GM18907 (cell line): Measurements from ENCODE around the gene APOO.

Experiments
- ATAC-seq: cut with Tn5 transposase; IDR thresholded peaks from one replicate; pipeline ENCODE4 v1.9.1; 2021; ENCODE audit warnings: mild to moderate bottlenecking, moderate library complexity; ENCODE audit not compliant: unreplicated experiment

The APOO gene

DNA sequence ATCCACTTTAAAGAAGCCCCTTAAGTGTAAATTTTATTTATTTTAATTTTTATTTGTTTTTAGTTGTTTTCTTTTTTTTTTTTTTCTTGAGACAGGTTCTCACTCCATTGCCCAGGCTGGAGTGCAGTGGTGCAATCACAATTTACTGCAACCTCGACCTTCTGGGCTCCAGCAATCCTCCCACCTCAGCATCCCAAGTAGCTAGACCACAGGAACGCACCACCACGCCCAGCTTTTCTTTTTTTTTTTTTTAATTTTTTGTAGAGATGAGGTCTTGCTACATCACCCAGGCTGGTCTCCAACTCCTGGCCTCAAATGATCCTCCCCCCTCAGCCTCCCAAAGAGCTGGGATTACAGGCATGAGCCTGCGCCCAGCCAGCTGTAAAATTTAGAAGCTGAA is 118.8 kb downstream of the APOO start:
- ATAC-seq: no peak

DNA sequence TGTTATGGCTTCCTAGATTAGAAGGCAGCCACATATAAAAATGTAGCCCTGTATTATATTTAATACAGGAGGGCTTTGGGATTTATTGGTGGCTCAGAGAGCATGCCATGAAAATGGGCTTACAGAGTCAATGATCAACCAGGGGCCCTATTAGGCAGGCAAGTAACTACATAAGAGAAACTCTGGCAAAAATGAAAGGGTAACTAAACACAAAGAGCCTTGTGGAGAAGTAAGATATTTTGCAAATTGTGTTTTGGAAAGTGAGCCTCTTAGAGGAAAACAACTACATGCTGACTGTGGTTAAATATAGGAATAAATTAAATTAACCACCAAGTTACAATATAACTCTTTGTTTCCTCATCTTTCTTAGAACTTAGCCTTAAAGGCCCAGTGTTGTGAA is 119.2 kb downstream of the APOO start:
- peak; percentile 75 for ATAC-seq

DNA sequence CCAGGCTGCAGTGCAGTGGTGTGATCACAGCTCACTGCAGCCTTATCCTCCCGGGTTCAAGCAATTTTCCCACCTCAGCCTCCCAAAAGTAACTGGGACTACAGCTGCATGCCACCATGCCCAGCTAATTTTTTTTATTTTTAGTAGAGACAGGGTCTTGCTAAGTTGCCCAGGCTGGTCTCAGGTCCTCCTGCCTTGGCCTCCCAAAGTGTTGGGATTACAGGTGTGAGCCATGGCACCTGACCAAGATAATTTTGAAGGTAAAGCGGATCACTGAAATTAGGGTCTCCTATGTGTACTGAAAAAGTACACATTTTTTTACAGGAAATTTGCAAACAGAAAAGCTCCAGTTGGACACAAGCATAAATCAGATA is 120.0 kb downstream of the APOO start:
- no peak for ATAC-seq

DNA sequence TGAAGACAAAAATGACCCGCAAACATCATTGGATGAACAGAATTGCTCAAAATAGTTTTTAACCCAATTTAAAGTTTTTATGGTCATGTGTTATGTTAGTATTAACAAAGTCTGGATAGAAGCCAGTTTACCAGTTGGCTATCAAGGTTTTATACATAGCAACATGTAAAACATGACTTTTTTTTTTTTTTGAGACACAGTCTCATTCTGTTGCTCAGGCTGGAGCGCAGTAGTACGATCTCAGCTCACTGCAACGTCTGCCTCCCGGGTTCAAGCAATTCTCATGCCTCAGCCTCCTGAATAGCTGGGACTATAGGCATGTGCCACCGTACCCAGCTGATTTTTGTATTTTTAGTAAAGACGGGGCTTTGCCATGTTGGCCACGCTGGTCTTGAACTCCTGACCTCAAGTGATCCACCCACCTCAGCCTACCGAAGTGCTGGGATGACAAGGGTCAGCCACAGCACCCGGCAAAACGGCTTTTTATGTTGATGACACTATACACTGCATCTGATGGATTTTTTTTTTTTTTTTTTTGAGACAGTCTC is 121.4 kb downstream of the APOO start:
- no peak for ATAC-seq

DNA sequence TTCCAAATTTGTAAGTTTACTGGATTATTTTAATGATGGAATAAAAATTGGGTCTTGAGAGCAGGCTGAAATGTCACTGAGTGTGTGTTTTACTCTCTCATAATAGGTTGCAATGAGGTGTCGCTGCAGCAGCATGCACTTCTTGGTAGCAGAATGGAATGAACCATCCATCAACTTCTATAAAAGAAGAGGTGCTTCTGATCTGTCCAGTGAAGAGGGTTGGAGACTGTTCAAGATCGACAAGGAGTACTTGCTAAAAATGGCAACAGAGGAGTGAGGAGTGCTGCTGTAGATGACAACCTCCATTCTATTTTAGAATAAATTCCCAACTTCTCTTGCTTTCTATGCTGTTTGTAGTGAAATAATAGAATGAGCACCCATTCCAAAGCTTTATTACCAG is 122.2 kb downstream of the APOO start:
- no peak for ATAC-seq

DNA sequence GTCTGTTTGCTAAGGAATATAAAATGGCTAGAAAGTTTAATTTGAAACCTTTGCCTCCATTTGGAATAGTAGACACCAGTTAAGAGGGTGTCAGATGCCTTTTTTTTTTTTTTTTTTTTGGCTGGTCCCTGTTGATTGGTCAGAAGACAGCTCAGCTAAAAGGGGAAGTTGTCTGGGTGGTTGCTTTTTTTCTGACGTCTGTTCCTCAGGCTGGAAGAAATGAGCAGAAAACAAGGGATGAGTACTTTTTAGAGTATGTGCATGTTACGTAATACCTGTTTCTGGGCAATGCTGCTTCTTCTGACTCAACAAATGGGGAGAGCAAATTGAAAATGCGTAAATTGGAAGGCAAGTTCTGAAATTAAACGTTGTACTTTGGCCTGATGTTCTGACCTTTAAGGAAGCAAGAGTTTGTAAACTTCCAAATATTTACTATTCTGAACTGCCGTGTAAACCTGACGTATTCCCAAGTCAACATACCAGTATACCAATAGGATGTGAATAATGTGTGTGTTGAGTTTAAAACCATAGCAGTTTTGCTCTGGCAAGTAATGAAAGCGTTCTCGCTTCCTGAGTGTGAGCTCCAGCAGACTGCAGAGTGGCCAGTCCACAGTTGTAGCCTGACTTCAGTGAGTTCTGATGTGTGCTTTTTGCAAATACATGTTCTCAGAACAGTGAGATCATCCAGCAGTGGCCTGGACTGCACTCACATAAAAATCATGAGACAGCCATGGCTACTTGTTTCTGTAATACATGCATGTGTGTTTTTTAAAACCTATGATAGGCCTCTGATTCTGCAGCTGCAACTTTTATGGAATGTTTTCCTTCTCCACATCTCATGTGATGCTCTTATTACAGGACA is 123.0 kb downstream of the APOO start:
- ATAC-seq: no peak

DNA sequence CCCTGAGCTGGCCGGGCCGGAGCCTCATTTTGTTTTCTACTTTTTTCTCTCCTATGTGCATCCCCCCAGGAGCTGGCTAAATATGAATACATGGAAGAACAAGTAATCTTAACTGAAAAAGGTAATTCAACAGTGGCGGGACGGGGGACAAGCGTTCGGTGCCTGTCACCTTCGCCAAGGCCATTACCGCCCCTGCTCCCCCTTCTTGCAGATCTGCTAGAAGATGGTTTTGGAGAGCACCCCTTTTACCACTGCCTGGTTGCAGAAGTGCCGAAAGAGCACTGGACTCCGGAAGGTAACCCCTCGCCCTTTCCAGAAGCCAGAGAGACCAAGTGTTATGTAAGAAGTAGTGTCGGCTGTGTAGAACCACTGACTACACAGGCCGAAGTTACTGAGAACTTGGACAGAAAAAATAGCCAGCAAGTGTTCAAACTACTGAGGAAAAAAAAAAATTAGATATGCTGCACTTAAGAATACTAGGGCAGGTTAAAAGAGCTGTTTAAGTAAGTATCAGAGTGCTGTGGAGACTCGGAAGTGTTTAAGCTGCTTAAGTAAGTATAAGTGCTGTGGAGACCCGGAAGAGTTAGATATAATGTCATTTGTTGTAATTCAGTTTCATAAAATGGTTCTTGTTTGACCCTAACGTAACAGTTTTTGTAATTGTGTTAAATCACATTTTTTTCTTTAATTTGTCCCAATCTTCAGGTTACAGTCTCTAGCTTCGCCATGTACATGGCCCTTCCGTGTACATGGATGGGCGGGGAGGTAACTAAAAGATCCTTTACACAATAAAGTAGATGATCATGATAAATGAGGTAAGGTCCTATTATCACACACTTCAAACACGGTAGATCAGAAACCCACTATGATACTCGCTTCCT is 123.9 kb downstream of the APOO start:
- ATAC-seq: no peak
